DND-41 (cell line): Measurements from ENCODE around the gene BBS4.
"Not testable (repeated sequence)": the region's sequence is repeated elsewhere in the genome, so short reads cannot be mapped to it uniquely, and the experiment has no call there.

Experiments
- ATAC-seq: fragments of 200-7000 bp; cut with Tn5 transposase; 3 replicates; pipeline ENCODE4 v1.9.1; 2021; ENCODE audit warnings: low read depth; ENCODE audit not compliant: insufficient read depth
- DNase-seq: peaks from one replicate; pipeline ENCODE4 v3.0.0-alpha.2; 2020
- H2AFZ ChIP-seq: 2 replicates; pipeline ENCODE4 v1.6.0; 2012; ENCODE audit warnings: low read depth, low read length
- H3K27ac ChIP-seq: 2 replicates; pipeline ENCODE4 v1.5.1; 2012; ENCODE audit warnings: low read length, inconsistent platforms
- H3K27me3 ChIP-seq: fragments of 200-600 bp; sonication (generic); 2 replicates; pipeline ENCODE4 v1.6.0; 2012; ENCODE audit warnings: low read length, mild to moderate bottlenecking, inconsistent platforms; ENCODE audit not compliant: insufficient read depth, poor library complexity
- H3K36me3 ChIP-seq: 2 replicates; pipeline ENCODE4 v1.5.1; 2012; ENCODE audit warnings: low read length, inconsistent platforms; ENCODE audit not compliant: insufficient read depth
- H3K4me1 ChIP-seq: 2 replicates; pipeline ENCODE4 v1.5.1; 2012; ENCODE audit warnings: mild to moderate bottlenecking, low read length; ENCODE audit not compliant: insufficient read depth
- H3K4me2 ChIP-seq: 2 replicates; pipeline ENCODE4 v1.6.0; 2012; ENCODE audit warnings: mild to moderate bottlenecking, moderate library complexity, low read length, inconsistent platforms; ENCODE audit not compliant: insufficient read depth
- H3K4me3 ChIP-seq, 2 experiments: fragments of 200-600 bp in 1 of 2; shearing (Covaris generic) in 1 of 2; 2 replicates each; pipeline ENCODE4 v1.5.1; 2012 to 2016; ENCODE audit warnings: inconsistent platforms in 2 of 2, low read length in 2 of 2, mild to moderate bottlenecking in 2 of 2, low read depth in 1 of 2, moderate library complexity in 1 of 2
- H3K79me2 ChIP-seq: 2 replicates; pipeline ENCODE4 v1.6.0; 2012; ENCODE audit warnings: low read length, inconsistent platforms; ENCODE audit not compliant: insufficient read depth
- H3K9ac ChIP-seq: 2 replicates; pipeline ENCODE4 v1.6.0; 2012; ENCODE audit warnings: low read depth, mild to moderate bottlenecking, inconsistent platforms, low read length, moderate library complexity
- H3K9me3 ChIP-seq: 2 replicates; pipeline ENCODE4 v1.5.1; 2012; ENCODE audit warnings: low read length, moderate library complexity, mild to moderate bottlenecking, inconsistent platforms; ENCODE audit not compliant: insufficient read depth, severe bottlenecking
- H4K20me1 ChIP-seq: 2 replicates; pipeline ENCODE4 v1.6.0; 2012; ENCODE audit warnings: low read length; ENCODE audit not compliant: insufficient read depth
- CTCF ChIP-seq: IDR thresholded peaks from 2 replicates; pipeline ENCODE4 v1.5.1; 2012; ENCODE audit warnings: borderline replicate concordance, low read length, moderate library complexity, mild to moderate bottlenecking; ENCODE audit not compliant: poor library complexity, severe bottlenecking; ENCODE audit errors: extremely low read depth
- EZH2 ChIP-seq: IDR thresholded peaks from 3 replicates; pipeline ENCODE4 v1.6.1; 2012; ENCODE audit warnings: borderline replicate concordance, low read depth, mild to moderate bottlenecking, moderate library complexity, low read length, inconsistent platforms; ENCODE audit not compliant: severe bottlenecking

Gene BBS4

GRCh38 chr15:72727154-72727553 is 41.1 kb downstream of the BBS4 start:
- Histone ChIP-seq H3K4me2 (no peak overlapping the region), H3K27ac (no peak overlapping the region), H3K4me1 (no peaks in the 10 kb centered on the region), H2AFZ (no peak overlapping the region), H3K9me3 (no peaks in the 10 kb centered on the region), H3K4me3 (no peak overlapping the region), H4K20me1 (no peaks in the 10 kb centered on the region), H3K79me2 (no peaks in the 10 kb centered on the region), H3K9ac (no peak overlapping the region), H3K36me3 (peaks cover 7% of the 10 kb centered on the region; the same call in 1 of the 2 replicates), H3K27me3 (no peaks in the 10 kb centered on the region)
- TF ChIP-seq EZH2 = no peak
- no peak for TF ChIP-seq CTCF
- no peak for ATAC-seq
- no peak for DNase-seq

GRCh38 chr15:72728249-72728648 is 42.2 kb downstream of the BBS4 start:
- not testable (repeated sequence) for H4K20me1 ChIP-seq, H3K4me2 ChIP-seq, H3K79me2 ChIP-seq, H3K9me3 ChIP-seq, H3K4me1 ChIP-seq, H3K27me3 ChIP-seq, H3K4me3 ChIP-seq, H2AFZ ChIP-seq, H3K27ac ChIP-seq, H3K9ac ChIP-seq, DNase-seq, ATAC-seq, H3K36me3 ChIP-seq

GRCh38 chr15:72728821-72729220 is 42.8 kb downstream of the BBS4 start:
- no peaks in the 10 kb centered on the region for H3K27me3 ChIP-seq
- no peak for TF ChIP-seq CTCF
- TF ChIP-seq EZH2 = no peak
- no peak for ATAC-seq
- no peaks in the 10 kb centered on the region for H4K20me1 ChIP-seq
- no peak overlapping the region for H3K27ac ChIP-seq
- no peak for DNase-seq
- H3K9me3 ChIP-seq = no peaks in the 10 kb centered on the region
- peaks cover 7% of the 10 kb centered on the region; the same call in 1 of the 2 replicates for H3K36me3 ChIP-seq
- no peak overlapping the region for H2AFZ ChIP-seq
- H3K4me2 ChIP-seq = no peak overlapping the region
- no peak overlapping the region for H3K9ac ChIP-seq
- no peaks in the 10 kb centered on the region for H3K4me1 ChIP-seq
- H3K4me3 ChIP-seq = no peak overlapping the region
- H3K79me2 ChIP-seq = no peaks in the 10 kb centered on the region

GRCh38 chr15:72732086-72732485 is 46.1 kb downstream of the BBS4 start:
- TF ChIP-seq EZH2 (no peak), CTCF (no peak)
- H4K20me1 ChIP-seq = no peaks in the 10 kb centered on the region
- no peak for DNase-seq
- no peak overlapping the region for H2AFZ ChIP-seq
- H3K9ac ChIP-seq = no peak overlapping the region
- peaks cover 19% of the 10 kb centered on the region for H3K36me3 ChIP-seq
- no peaks in the 10 kb centered on the region for H3K27me3 ChIP-seq
- no peaks in the 10 kb centered on the region for H3K9me3 ChIP-seq
- no peak overlapping the region for H3K4me3 ChIP-seq
- ATAC-seq = no peak
- no peak overlapping the region for H3K4me2 ChIP-seq
- H3K27ac ChIP-seq = no peak overlapping the region
- H3K4me1 ChIP-seq = no peaks in the 10 kb centered on the region
- no peaks in the 10 kb centered on the region for H3K79me2 ChIP-seq
